RWPE2 (cell line): Measurements from ENCODE around the gene CDK5R2.

ENCODE experiments used
- ATAC-seq: fragments of 200-7000 bp; cut with Tn5 transposase; 3 replicates; pipeline ENCODE4 v1.9.1; 2021; ENCODE audit warnings: low read depth
- DNase-seq: peaks from one replicate; pipeline ENCODE4 v3.0.0-alpha.2; 2020; ENCODE audit warnings: low spot score
- H3K27ac ChIP-seq: fragments of 450-650 bp; 2 replicates; pipeline ENCODE4 v1.5.1; 2017; ENCODE audit warnings: mild to moderate bottlenecking; ENCODE audit not compliant: poor library complexity, severe bottlenecking
- H3K27me3 ChIP-seq: fragments of 250-450 bp; sonication (Bioruptor Pico); 2 replicates; pipeline ENCODE4 v1.5.1; 2021; ENCODE audit warnings: mild to moderate bottlenecking, moderate library complexity; ENCODE audit not compliant: insufficient read depth, poor library complexity, severe bottlenecking
- H3K36me3 ChIP-seq: fragments of 250-450 bp; sonication (Bioruptor Pico); 2 replicates; pipeline ENCODE4 v1.5.1; 2020; ENCODE audit warnings: low read depth, mild to moderate bottlenecking, moderate library complexity
- H3K4me1 ChIP-seq: fragments of 250-450 bp; sonication (Bioruptor Pico); 2 replicates; pipeline ENCODE4 v1.5.1; 2021; ENCODE audit warnings: mild to moderate bottlenecking, moderate library complexity; ENCODE audit not compliant: insufficient read depth, poor library complexity, severe bottlenecking
- H3K4me3 ChIP-seq: fragments of 250-450 bp; sonication (Bioruptor Pico); 2 replicates; pipeline ENCODE4 v1.5.1; 2021; ENCODE audit warnings: mild to moderate bottlenecking, moderate library complexity; ENCODE audit not compliant: severe bottlenecking
- H3K9me3 ChIP-seq: fragments of 250-450 bp; sonication (Bioruptor Pico); 2 replicates; pipeline ENCODE4 v1.5.1; 2021; ENCODE audit warnings: mild to moderate bottlenecking, moderate library complexity; ENCODE audit not compliant: severe bottlenecking
- CTCF ChIP-seq: fragments of 450-650 bp; IDR thresholded peaks from one replicate; pipeline ENCODE4 v1.5.1; 2017; ENCODE audit warnings: mild to moderate bottlenecking, moderate library complexity; ENCODE audit not compliant: poor library complexity, severe bottlenecking

The CDK5R2 gene

GRCh38 chr2:218957671-218958070, 1.8 kb upstream of the CDK5R2 start:
- Histone ChIP-seq H3K36me3 (no peaks in the 10 kb centered on the region), H3K27me3 (peaks cover 39% of the 10 kb centered on the region), H3K27ac (no peak overlapping the region), H3K4me1 (no peaks in the 10 kb centered on the region), H3K4me3 (no peak overlapping the region), H3K9me3 (no peaks in the 10 kb centered on the region)
- no peak for TF ChIP-seq CTCF
- ATAC-seq, result no peak
- no peak for DNase-seq

DNA sequence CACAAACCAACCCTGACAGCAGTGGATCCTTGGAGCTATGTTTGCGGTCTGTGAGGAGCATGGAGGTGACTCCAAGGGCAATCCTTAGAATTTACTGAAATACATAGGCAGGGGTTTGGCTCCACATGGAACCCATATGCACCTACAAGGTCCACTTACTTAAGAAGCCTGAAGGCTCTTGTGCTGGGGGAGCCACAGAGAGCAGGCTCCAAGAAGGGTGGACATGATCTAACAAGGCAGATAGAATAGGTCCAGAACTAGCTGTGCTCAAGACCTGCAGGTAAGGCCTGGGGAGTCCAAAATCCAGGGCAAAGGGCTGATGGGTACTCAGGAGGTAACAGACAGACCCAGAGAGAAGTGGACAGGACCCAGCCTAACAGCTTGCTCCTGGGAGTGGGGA, 1.2 kb upstream of the CDK5R2 start:
- peaks cover 45% of the 10 kb centered on the region for H3K27me3 ChIP-seq
- no peaks in the 10 kb centered on the region for H3K9me3 ChIP-seq
- TF ChIP-seq CTCF, result no peak
- DNase-seq (no peak), ATAC-seq (no peak)
- no peak overlapping the region for H3K4me3 ChIP-seq
- no peak overlapping the region for H3K27ac ChIP-seq
- H3K36me3 ChIP-seq, result no peaks in the 10 kb centered on the region
- H3K4me1 ChIP-seq, result no peaks in the 10 kb centered on the region

DNA sequence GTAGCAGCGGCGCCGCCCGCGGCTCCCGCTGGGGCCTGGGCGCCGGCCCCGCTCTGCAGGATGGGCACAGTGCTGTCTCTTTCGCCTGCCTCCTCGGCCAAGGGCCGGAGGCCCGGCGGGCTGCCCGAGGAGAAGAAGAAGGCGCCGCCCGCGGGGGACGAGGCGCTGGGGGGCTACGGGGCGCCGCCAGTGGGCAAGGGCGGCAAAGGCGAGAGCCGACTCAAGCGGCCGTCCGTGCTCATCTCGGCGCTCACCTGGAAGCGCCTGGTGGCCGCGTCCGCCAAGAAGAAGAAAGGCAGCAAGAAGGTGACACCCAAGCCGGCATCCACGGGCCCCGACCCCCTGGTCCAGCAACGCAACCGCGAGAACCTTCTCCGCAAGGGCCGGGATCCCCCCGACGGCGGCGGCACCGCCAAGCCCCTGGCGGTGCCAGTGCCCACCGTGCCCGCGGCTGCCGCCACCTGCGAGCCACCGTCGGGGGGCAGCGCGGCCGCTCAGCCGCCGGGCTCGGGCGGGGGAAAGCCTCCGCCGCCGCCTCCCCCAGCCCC, 369 bp downstream of the CDK5R2 start:
- Histone ChIP-seq H3K36me3 (no peaks in the 10 kb centered on the region), H3K27me3 (peaks cover 48% of the 10 kb centered on the region), H3K4me1 (peaks cover 5% of the 10 kb centered on the region), H3K4me3 (peak overlapping the region; percentile 36), H3K9me3 (no peaks in the 10 kb centered on the region), H3K27ac (no peak overlapping the region)
- ATAC-seq (no peak), DNase-seq (no peak)
- TF ChIP-seq CTCF, result no peak

GRCh38 chr2:218960309-218961165, 1.1 kb downstream of the CDK5R2 start:
- no peak for TF ChIP-seq CTCF
- Histone ChIP-seq H3K27ac (no peak overlapping the region), H3K27me3 (peaks cover 45% of the 10 kb centered on the region), H3K9me3 (no peaks in the 10 kb centered on the region), H3K36me3 (no peaks in the 10 kb centered on the region), H3K4me1 (peaks cover 5% of the 10 kb centered on the region), H3K4me3 (no peak overlapping the region)
- no peak for DNase-seq
- ATAC-seq, result no peak

DNA sequence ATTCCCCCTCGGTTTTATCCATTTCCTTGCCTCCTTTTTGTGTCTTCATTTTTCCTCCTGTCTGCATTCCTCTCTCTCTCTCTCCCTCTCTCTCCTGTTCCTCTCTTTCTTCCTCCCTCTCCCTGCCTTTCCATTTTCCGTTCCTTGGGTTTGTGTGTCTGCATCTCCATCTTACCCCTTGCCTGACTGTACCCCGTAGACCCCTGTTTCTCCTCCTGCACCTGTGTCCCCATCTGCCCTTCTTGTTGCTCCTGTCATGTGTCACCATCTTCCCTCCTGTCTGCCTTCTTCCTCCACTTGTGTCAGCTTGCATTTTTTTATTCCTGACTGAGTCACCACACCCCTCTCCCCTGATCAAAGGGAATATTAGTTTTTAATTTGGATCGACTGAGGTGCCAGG, 1.8 kb downstream of the CDK5R2 start:
- Histone ChIP-seq H3K27ac (no peak overlapping the region), H3K4me1 (peaks cover 5% of the 10 kb centered on the region), H3K4me3 (no peak overlapping the region), H3K27me3 (peaks cover 45% of the 10 kb centered on the region), H3K36me3 (no peaks in the 10 kb centered on the region), H3K9me3 (no peaks in the 10 kb centered on the region)
- DNase-seq (no peak), ATAC-seq (no peak)
- TF ChIP-seq CTCF, result no peak
